HG03139 (cell line): ENCODE results near the gene VSTM4.

Source experiments
- ATAC-seq: cut with Tn5 transposase; IDR thresholded peaks from one replicate; pipeline ENCODE4 v1.9.1; 2021; ENCODE audit not compliant: unreplicated experiment

The VSTM4 gene

DNA sequence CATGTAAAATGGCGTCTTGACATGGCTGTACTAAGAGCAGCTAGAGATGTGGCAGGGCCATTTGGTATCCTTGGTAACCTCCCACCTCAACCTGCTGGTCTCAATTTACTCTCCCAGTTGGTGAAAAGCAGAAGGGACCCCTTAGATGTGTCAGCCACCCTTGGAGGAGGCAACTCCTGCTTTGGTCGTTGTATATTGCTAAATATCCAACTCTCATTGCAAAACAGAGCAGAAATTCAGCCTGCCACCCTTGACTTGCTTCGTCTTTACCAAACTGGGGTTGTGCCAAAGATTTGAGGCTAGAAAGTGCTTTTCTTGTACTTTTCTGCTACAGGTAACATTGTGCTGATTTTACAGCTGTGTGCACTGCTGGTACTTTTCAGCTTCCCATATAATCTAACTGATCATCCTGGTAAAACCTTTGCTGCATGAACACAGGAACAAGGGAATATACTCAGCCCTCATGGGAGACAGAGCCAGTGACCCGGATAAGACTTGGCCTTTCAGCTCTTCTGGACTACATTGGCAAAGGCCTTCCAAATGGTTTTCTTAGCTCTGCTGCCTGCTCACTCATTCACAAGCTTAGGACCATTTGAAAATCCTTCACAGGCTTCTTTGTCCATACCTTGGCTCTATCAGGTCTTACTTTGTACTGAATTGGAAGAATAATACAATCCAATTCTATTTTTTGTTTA, 2.2 kb upstream of the VSTM4 start:
- no peak for ATAC-seq

DNA sequence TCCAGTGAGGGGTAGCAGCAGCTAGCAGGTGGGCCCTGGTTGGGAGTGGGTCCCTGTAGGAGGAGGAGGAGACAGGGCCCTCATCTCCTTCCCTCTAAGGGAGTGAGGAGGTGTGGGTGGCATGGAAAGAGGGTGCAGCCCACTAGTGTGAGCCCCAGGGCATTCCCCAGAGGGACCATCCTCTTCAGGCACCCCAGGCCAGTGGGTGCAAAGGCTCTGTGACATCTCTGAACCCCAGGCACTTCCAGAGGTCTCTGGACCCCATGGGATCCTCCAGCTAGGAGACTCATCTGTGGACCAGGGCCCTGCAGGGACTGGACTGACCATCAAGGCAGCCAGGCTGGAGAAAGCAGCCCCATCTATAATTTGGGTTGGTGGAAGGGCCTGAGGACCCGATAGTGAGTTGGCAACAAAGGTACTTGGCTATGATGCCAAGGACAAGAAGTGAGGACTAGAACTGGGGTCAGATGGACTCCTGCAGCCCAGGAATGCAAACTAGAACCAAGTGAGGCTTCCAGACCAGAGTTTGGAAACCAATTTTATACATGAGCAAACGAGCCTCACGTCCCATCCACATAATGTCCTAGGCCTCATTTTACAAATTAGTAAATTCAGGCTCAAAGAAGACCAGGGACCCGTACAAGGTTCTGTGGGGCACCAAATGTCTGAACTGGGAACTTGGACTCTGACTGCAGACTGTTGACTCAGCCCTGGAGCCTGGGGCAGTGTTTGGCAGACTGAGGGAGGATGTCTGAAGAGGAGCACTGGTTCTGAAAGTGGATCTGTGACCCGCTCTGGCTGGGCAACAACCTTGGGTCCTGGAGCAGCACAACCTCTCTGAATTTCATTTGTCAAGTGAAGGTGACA, 1.4 kb upstream of the VSTM4 start:
- no peak for ATAC-seq

DNA sequence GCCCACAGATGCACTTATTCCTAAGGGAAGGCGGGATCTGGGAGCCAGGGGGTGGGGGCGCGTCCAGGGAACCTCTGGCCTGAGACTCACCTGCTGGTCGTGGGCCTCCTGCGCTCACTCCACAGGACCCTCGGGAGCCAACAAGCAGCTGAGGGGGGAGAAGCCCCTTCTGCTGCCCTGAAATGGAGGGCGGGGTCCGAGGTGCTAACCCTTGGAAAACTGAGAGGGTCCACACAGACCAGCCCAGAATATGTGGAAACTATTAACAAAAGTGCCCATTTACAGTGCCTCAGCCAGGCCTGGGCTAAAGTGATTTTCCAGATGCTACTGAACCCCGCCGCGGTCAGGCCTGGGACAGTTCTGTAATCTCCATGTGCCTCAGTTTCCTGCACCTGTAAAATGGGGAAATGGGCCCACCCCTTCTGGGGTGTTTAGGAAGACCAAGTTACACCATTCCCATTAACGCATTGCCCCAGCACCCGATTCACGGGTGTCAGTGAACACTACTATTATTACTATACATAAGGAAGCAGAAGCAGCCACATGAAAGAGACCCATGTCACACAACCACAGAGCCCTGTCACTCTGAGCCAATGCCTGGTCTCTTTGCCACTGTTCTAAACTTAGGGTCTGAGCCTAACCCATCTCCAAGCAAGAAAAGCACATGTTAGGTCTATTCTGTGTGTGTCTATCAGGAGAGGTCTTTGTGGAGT, 630 bp upstream of the VSTM4 start:
- ATAC-seq: no peak

DNA sequence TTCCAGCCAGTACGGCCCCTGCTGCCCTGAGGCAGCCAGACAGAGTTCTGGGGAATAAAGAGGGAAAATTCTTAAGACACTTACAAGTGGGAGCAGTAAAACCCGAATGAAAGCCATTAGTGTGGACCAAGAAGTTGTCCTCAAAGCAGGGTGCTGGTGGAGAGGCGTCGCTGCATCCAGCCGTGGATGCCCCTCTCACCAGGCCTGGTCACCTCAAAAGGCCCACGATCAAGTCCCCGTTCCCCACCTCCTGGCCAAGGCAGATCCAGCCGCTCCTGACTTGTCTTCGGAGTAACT, 656 bp downstream of the VSTM4 start:
- no peak for ATAC-seq

DNA sequence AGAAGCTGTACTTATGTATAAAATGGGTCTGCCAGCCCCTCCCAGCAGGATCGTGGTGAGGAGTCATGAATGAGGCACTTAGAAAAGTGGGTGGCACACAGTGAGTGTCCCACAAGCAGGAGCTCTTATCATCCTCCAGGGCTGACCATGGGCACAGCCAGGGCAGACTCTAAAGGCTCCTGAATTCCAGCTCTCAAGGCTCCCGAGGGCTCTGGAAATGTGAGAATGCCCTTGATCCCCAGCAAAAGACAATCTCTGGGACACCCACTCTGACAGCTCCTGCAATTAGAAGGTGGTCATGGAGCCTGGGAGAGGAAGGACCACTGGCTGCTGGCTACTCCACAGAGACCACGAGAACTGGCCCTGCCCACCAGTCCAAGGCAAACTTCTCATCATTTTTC, 1.6 kb downstream of the VSTM4 start:
- ATAC-seq: no peak

DNA sequence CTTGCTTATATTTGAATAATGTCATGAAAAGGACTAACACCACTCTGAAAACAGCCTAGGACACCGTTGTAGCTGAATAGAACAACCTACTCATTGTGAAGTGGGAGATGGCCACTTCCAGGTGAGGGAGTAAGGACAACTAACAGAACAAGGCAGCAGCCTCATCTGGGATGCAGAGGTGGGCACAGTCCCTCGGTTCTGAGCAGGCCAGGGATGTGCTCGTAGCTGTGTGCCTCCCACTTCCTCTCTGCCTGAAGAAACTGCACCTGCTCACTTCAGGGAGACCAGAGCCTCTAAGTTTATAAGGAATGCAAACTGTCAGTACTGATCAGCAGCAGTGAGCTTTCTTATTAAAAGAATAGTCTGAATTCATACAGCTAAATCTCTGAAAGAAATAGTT, 2.5 kb downstream of the VSTM4 start:
- no peak for ATAC-seq

DNA sequence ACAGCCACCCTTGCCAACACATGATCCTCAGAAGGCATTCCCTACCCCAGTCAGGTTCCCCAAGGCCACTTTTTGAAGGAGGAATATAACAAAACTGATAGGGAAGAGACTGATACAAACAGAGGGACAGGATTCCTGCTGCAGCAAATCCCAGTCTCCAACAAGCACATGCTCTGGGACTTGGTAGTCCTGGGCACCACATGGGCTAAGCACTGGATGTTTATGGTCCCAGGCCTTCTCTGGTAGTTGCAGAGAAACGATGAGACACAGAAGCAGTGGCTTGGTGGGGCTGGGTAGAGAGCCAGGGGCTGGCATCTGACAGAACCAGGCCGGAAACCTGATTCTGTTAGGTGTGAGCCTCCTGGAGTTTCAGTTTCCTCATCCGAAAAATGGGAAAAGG, 3.2 kb downstream of the VSTM4 start:
- ATAC-seq: no peak

DNA sequence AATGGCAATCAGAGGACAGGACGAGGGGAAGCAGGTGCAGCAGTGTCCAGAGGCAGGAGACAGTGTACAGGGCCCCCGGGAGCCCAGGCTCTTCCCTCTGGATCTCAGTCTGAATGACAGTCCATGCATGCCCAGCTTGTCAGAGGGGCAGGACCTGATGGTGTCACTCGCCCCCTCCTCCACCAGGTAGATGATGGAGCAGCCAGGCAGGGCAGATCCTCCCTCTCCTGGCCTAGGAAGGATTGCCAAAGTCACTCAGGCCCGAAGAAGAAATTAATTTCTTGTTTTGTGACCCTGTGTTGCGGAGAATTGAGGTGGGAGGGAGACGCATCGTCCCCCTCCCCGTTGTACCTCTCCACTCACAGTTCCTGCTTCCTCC, 4.0 kb downstream of the VSTM4 start:
- no peak for ATAC-seq

DNA sequence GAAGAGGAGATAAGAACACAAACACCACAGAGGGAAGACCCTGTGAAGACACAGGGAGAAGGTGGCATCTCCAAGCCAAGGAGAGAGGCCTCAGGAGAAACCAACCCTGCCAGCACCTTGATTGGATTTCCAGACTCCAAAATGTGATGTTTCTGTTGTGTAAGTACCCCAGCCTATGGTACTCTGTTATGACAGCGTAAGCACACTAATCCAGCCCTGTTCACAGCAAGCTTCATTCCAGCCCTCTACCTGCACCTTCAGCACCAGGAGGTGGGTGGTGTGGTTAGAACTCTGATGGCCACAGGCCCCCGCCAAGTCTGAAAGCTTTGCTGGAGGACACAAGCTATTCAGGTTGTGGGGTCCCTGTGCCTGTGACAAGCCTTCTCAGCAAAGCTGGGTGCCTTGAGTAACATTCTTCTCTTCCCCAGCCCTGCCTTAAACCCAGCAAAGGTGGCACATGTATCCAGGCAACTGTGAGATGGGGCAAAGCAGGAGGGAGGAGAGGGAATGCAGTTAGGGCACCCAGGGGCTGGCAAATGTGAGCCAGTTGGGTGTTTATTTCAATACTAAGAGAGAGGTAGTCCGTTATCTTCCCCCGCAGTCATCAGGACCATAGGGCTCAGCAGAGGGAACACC, 4.5 kb downstream of the VSTM4 start:
- no peak for ATAC-seq

DNA sequence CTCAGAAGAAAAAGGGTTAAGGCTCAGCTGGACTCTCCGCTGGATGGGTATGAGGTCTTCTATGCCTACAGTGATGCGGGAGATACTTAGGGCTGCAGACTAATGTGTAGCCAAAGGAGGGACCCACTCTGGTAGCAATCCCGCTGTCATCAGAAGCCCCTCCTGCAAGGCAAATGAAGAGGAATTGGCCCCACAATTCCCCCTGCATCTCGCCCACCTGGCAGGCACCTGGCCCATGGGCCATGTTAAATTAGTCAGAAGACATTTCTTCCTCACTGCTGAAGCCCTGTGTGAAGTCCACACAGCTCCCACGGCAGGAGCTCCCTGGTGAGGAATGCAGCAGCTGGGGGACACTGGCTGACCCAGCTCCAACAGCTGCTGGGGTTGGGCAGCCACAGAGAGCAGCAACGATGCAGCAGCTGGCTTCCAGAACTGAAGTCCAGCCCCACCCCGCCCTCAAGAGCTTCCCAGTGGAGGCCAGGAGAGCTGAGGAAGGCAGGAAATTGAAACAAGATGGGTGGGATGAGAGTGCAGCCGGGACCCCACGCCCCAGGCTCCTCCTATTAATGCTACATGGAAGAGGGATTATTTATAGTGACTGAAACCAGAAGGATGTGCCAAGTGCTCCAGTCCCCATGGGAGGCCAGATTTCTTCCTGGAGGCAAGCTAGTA, 5.5 kb downstream of the VSTM4 start:
- no peak for ATAC-seq

DNA sequence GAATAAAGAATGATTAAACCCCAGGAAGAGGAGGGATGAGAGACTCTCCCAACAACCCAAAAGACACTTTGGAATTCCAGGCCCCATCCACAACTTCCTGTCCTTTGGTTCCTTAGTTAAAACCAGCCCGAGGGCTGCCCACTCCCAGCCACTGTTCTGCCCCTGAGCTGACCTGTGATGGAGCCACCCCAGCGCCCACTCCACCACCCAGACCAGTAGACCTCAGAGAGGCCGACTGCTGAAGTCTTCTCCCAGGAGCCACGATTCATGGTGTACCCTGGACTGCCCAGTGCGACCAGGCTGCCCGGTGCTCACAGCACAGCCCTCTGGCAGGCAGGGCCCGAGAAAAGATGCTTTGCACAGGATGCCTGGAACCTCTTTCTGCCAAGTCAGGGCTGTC, 6.7 kb downstream of the VSTM4 start:
- no peak for ATAC-seq

DNA sequence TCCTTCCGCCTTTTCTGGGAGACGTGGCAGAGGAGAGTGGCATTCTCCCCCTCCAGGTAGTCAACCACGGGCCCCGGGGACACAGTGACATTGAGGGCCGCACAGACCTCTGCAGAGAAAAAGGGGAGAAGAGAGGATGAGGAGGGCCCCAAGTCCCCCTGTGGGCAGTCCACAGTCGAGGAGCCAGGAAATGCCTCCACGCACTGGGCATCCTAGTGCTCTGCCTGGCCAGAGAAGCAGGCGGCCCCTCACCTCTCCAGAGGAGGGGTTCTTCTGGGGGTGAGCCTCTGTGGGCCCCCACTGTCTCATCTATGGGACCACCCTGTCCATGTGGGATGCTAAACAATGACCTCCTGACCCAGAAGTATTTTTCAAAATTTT, 7.4 kb downstream of the VSTM4 start:
- ATAC-seq: no peak

DNA sequence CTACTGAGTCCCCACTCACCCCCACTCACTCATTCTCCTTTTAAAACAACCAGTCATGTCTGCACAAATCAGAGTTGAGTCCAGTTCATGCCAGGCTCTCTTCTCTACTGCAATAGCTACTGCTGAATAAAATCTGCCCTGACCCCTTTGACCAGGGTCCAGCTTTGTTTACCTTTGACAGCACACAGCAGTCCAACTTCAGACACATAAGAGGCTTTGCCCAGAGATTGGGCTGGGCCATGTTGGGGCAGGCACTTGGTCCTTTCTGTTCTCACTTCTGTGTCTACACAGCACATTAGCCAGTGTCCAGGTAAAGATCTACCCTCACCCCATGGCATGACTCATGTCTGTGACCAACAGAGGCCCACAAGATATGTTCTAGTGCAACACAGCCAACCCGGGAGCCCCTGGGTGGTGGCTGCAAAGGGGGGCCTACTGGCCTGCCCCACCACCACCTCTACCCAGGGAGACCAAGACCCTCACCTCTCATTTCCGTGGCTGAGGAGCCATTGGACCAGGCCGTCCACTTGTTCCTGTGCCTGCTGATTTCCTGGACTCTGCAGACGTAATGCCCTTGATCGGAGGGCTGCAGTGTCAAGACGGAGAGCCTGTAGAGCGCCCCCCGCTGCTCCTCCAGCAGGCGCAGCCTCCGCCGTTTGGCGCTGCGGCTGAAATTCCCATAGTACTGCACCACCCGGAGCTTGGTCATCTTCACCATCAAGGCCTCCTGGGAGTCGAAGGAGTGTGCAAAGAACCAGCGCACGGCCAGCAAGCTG, 8.0 kb downstream of the VSTM4 start:
- ATAC-seq: no peak

DNA sequence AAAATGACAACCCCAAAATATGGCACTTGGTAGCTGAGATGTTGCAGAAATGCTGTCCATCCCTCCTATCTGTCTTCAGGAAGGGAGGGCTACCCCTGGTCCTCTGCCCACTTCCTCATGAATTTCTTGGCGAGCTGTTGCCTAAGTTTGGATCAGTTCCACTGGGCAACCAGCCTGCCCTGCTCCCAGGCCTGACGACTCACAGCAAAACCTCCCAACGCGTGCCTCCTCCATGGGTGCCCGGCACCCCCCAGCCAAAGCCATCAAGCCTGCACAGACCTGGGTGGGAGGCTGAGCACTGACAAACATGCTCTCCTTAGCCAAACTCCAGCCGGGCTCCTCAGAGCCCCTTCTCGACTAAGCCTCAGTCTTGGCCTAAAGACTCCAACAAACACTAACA, 8.9 kb downstream of the VSTM4 start:
- no peak for ATAC-seq

DNA sequence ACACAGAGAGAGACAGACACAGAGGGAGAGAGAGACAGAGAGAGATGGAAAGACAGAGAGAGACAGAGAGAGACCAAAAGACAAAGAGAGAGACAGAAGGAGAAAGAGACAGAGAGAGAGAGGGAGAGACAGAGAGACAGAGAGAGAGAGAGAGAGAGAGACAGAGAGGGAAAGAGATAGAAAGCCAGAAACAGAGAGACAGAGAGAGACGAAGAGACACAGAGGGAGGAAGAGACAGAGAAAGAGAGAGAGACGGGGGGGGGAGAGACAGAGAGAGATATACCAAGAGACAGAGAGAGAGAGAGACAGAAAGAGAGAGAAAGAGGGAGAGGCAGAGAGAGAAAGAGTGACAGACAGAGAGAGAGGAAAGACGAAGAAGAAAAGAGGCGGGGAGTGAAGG, 10.2 kb downstream of the VSTM4 start:
- no peak for ATAC-seq

DNA sequence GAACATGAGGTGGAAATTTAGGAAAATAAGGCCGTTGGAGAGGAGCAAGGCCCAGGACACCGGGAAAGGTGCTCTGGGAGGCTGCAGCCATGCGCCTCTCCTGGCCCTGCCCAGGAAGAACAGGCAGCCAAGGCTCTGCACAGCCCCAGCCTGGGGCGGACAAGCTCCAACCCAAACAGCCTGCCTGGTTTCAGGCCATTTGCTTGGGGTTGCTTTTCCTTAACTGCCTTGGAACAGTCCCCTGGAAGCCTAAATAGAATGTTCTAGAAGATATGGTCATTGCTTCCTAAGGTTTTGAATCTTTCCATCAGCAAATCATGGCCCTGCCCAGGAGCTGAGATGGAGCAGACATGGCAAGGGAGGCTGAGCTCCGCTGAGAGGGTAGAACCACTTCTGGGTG, 11.0 kb downstream of the VSTM4 start:
- no peak for ATAC-seq

DNA sequence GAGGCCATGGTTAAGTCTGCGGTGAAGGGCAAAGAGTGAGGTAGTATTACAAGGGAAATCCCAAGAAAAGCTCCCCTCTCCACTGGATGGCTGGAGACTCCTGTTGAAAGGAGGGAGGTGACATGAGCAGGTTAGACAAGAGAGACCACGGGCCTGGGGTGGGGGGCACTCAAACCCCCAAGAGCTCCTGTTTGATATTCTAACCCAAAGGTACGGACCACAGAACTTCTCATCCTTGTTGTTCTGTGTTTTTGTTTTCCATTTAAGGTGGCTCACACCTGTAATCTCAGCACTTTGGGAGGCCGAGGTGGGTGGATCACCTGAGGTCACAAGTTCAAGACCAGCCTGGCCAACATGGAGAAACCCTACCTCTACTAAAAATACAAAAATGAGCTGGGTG, 11.6 kb downstream of the VSTM4 start:
- no peak for ATAC-seq

DNA sequence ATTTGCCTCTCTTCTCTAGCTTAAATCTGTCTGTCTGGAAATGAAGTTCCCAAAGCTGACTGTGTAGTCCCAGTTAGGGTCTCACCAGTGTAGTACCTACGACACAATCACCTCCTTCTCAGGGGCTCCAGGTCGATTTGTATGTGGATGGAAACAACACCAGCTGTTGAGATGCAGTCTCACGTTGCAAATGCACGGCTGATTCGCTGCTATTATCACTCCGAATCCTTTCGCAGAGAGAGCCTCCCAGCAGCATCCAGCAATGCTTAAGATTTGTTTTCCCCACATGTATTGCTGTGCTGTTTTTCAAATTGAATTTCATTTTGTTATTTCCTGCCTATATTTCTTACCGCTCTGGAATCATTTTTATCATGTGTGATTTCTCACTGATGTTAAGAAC, 16.3 kb downstream of the VSTM4 start:
- ATAC-seq: no peak

DNA sequence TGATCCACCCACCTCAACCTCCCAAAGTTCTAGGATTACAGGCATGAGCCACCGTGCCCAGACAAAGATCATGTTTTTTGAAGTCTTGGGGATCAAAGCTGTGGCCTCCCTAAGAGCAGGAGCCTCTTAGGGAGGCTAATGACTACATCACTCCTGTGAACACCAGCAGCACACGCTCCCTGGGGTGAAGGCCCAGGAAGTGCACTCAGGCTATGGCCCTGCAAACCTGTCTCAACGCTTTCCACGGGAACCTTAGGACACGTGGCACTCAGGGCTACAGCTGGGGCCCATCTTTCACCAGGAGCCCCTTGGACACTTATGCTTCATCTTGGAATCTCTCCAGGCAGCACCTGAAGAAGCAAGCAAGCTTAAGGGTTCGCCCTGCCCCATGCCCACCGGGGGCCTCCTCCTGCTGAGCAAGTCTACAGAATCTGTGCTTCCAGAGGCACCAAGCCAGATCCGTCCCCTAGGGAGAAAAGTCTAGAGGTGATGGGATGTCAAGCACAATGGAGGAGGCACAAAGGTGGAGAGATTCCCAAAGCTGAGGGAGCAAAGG, 18.4 kb downstream of the VSTM4 start:
- no peak for ATAC-seq

DNA sequence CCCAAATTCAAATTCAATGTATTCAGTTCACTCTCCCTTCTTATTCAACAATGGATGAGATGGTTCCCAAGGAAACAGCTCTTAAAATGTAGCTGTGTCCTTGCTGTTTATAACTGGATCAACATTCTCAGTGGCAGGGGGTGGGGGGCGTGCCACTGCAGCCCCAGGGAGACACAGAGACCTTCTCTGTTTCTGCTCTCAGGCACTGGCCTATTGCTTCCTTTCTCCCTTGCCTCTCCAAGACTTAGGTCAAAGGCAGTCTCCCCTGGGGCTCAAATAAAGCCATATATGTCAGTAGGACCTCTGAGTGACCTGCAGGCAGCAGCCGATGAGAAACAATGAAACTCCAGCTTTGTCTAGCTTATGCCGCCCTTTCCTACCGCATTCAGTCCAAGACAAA, 20.7 kb downstream of the VSTM4 start:
- ATAC-seq: no peak
